GM12872 (cell line): ENCODE results near the gene TLE1.

Experiments
- TF ChIP-seq, protein P1 (sequence below): IDR thresholded peaks from 3 replicates; pipeline ENCODE4 v1.5.1; 2011; ENCODE audit warnings: low read depth, mild to moderate bottlenecking, low read length, moderate library complexity; ENCODE audit not compliant: insufficient read depth

The TLE1 gene

DNA sequence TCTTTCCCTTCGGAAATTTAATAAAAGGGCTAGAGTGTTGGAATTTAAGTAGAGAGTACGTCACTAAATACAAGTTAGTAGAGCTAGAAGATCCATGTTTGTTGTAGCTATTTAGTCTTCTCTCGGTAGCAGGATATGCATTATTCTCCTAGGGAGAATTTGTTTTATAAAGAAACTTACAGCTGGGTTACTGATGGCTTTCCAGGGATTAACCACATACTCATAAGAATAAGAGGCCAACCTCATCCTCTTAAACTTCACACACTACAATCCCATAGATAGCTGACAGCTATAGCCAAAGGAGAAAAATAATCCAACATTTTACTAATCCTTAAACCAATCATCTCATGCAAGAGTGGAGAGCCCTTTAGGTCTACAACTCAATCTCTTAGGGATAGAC lies 43.0 kb downstream of the TLE1 start:
- TF ChIP-seq, protein P1, sequence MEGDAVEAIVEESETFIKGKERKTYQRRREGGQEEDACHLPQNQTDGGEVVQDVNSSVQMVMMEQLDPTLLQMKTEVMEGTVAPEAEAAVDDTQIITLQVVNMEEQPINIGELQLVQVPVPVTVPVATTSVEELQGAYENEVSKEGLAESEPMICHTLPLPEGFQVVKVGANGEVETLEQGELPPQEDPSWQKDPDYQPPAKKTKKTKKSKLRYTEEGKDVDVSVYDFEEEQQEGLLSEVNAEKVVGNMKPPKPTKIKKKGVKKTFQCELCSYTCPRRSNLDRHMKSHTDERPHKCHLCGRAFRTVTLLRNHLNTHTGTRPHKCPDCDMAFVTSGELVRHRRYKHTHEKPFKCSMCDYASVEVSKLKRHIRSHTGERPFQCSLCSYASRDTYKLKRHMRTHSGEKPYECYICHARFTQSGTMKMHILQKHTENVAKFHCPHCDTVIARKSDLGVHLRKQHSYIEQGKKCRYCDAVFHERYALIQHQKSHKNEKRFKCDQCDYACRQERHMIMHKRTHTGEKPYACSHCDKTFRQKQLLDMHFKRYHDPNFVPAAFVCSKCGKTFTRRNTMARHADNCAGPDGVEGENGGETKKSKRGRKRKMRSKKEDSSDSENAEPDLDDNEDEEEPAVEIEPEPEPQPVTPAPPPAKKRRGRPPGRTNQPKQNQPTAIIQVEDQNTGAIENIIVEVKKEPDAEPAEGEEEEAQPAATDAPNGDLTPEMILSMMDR, result no peak

DNA sequence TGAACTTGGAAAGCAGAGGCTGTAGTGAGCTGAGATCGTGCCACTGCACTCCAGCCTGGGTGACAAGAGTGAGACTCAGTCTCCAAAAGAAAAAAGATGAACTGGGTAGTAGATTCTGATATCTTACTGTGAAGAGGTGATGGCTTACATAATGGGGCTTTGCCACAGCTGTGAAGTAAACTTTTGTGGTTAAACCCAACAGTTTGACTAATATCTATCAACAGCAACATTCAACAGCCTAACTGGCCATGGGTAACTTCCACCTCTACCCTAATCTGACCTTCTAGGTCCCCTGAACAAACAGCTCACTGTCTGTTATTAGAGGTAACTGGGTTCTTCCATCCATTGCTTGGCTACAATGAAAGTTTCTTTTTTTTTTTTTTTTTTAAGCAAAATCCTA lies 52.1 kb downstream of the TLE1 start:
- TF ChIP-seq, protein P1, result no peak

DNA sequence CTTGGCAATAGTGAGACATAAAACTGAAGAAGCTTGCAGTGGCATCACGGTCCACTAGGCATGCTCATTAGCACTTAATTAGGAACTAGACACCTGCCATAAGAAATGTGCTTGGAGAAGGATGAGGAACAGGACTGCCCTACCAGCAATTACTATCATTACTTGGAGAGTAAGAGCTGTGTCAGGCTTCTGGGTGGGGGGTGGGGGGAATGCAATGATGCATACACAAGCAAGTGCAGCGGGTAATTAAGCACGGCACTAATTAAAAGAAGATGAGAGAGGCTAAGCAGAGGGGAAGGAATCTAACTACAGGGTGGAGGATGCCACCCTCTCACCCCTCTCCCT lies 53.1 kb downstream of the TLE1 start:
- TF ChIP-seq, protein P1, result no peak

DNA sequence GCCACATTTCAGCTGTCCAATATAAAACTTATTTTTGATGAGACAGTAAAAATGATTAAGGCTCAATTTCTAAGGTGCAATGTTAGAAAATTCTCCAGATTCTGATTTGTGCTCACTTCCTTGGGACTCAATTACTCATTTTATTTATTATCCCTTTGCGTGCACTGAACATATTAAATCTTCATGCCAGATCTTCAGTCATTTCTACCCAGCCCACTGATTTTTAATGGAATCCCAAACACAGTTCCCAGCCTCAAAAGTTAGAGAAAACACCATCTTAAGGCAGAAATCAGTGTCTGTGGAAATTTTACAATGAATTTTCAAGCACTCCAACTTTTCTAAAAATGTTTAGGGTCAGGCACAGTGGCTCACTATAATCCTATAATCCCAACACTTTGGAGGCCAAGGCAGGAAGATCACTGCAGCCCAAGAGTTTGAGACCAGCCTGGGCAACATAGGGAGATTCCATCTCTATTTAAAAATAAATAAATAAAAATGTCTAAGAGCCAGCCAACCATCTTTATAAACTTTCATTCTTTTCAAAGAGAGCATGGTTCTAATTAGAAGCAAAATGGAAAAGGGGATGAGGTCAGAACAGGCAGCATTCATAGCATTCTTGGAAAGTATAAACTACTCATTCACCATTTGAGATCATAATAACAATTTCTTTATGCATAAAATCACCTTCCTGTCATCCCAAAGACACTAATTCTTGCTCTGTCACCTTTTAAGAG lies 53.7 kb downstream of the TLE1 start:
- TF ChIP-seq, protein P1, result no peak

DNA sequence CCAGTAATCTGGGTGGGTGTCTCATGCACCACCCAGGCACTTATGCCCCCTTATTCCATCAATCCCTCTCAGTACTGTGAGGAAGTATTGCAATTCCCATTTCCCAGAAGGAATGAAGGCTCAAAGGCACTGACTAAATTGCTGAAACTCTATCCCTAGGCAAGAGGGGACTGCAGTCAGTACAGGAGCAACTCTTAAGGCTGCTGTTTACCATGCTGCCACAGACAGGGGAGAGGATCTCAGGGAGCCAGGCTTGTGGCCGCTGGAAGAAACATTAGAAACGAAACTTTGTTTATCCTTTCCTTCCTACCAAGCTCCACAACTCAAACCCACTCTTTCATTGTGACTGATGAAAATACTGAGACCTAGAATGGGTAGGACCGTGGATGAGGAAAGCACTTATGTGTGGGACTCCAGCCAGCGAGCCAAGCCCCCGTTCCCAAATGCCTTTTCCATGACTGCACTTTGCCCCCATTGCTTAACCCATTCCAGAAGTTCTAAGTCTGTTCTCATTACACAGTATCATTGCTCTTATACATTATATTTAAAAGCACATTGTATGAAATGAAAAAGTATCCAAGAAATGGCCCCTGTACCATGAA lies 54.3 kb downstream of the TLE1 start:
- TF ChIP-seq, protein P1, result no peak

DNA sequence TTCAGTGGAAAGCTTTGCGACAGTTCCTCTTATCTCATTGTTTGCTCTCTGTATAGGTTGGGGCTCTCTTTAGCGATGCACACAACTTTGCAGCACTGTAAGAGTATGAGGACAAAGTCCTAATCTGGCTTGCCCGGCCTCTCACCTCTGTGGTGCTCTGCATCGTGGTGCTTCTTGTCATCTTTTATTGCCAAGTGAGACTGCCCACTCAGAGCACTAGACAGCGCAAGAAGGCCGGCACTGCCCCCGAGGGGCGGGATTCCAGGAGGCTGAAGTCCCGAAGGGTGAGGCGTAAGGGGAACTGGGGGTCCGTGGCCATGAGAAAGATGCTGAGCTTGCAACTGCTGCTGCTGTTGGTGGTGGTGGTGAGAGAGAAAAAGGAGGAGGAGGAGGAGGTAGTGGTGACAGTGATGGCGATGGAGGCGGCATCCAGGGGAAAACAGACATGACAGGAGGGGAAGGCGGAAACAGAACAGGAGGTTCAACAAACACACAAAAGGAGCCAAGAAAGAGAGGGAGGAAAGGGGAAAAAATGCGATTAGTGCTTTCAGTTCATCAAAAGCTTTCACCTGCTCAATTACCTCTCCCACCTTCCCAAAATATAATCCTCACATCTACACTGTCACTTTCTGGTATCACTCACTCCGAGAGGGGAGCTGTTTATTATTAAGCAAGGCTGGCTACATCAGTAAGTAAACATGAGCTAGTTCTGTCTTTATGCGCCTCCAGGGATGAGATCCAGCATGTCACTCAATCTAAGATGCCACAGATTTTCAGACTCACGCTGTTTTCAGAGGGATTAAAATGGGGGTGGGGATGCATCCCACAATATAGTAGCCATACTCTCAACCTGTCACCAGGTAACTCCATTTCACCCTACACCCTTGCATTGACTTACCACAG lies 55.1 kb downstream of the TLE1 start:
- TF ChIP-seq, protein P1, result no peak

DNA sequence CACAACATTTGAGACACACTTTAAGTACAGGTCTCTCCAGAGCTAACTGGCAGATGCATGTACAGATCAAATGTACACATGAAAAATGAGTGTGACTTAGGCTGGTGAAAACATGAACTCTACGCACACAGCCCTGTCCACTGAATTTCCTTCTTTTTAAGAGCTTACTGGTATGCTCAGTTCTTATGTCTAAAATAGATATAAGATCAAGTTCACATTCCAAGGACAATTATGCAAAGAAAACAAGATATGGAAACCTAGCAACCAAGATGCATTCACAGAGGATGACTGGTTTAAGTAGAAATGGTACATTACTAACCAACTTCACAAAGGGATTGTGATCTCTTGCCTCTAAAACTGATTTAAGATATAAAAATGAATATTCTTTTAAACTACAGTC lies 56.7 kb downstream of the TLE1 start:
- TF ChIP-seq, protein P1, result no peak
